Brain microvascular endothelial cell (primary cell): ENCODE results near the gene DNA2.

Experiments used
- DNase-seq: peaks from one replicate; pipeline ENCODE4 v3.0.0-alpha.2; 2020
- H3K27ac ChIP-seq: fragments of 250-450 bp; sonication (Bioruptor Pico); 2 replicates; pipeline ENCODE4 v1.5.1; 2020; ENCODE audit warnings: mild to moderate bottlenecking, moderate library complexity
- H3K27me3 ChIP-seq: fragments of 250-450 bp; sonication (Bioruptor Pico); replicated peaks from 2 replicates; pipeline ENCODE4 v1.5.1; 2020; ENCODE audit warnings: mild to moderate bottlenecking
- H3K36me3 ChIP-seq: fragments of 250-450 bp; sonication (Bioruptor Pico); replicated peaks from 2 replicates; pipeline ENCODE4 v1.5.1; 2020; ENCODE audit warnings: mild to moderate bottlenecking
- H3K4me3 ChIP-seq: 2 replicates; pipeline ENCODE4 v1.5.1; 2011; ENCODE audit warnings: low read depth, mild to moderate bottlenecking, control low read depth, low read length, moderate library complexity
- in situ Hi-C: cut with HindIII; loops from 2 replicates; pipeline ENCODE4 v1.10.0; 2017; ENCODE audit warnings: low sequenced_read_pairs, low pct_ligation_motif_present
- TF ChIP-seq, protein P1 (sequence below): IDR thresholded peaks from 2 replicates; pipeline ENCODE4 v1.5.1; 2011; ENCODE audit warnings: low read depth, mild to moderate bottlenecking, moderate library complexity, low read length, control low read depth, inconsistent platforms; ENCODE audit errors: missing control alignments

DNA2 gene

DNA sequence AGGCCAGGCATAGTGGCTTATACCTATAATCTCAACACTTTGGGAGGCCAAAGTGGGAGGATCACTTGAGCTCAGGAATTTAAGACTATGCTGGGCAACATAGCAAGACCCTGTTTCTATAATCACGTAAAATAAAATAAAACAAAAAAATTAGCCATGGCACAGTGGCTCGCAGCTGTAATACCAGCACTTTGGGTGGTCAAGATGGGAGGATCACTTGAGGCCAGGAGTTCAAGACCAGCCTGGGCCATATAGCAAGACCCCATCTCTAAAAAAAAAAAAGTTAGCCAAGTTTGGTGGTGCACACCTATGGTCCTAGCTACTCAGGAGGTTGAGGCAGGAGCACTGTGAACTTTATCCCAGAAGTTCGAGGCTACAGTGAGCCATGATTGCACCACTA, 30.9 kb downstream of the DNA2 start:
- TF ChIP-seq, protein P1, sequence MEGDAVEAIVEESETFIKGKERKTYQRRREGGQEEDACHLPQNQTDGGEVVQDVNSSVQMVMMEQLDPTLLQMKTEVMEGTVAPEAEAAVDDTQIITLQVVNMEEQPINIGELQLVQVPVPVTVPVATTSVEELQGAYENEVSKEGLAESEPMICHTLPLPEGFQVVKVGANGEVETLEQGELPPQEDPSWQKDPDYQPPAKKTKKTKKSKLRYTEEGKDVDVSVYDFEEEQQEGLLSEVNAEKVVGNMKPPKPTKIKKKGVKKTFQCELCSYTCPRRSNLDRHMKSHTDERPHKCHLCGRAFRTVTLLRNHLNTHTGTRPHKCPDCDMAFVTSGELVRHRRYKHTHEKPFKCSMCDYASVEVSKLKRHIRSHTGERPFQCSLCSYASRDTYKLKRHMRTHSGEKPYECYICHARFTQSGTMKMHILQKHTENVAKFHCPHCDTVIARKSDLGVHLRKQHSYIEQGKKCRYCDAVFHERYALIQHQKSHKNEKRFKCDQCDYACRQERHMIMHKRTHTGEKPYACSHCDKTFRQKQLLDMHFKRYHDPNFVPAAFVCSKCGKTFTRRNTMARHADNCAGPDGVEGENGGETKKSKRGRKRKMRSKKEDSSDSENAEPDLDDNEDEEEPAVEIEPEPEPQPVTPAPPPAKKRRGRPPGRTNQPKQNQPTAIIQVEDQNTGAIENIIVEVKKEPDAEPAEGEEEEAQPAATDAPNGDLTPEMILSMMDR = no peak
- no peak overlapping the region for H3K27ac ChIP-seq
- no peak for DNase-seq
- peaks cover 5% of the 10 kb centered on the region for H3K36me3 ChIP-seq
- in situ Hi-C loops = no loop called here
- H3K4me3 ChIP-seq = no peak overlapping the region
- H3K27me3 ChIP-seq = no peaks in the 10 kb centered on the region

DNA sequence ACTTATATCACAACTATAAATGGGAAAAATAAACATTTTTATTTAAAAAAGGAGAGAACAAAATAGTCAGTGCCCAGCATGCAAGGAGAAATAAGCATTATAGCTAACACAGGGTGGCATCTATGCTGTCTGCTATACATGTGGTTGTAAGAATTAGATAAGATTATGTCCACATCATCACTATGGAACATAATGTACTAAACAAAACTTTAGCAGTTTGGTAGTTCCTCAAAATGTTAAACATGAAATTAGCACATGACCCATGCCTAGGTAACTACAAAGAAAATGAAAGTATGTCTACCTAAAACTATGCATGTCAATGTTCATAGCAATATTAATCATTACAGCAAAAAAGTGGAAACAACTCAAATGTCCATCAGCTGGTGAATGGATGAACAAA, 36.0 kb downstream of the DNA2 start:
- Histone ChIP-seq H3K27ac (no peak overlapping the region), H3K4me3 (no peak overlapping the region), H3K36me3 (peaks cover 5% of the 10 kb centered on the region), H3K27me3 (no peaks in the 10 kb centered on the region)
- TF ChIP-seq, protein P1 = no peak
- in situ Hi-C loops = no loop called here
- DNase-seq = no peak

DNA sequence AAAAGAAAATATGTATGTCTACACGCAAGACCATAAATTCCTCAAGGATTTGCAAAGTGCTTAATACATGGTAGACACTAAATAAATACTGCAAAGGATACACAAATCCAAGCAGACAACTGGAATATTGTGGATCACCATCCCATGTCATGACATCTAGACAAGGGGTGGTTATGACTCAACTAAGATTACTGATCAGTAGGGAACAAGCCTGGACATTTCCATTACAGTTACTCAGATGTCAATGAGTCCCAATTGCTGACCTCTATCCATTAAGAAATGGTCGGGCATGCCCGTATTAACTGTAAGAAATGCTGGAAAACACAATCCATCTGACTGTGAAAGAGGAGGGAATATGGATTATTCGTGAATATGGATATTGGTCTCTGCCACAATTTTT, 37.1 kb downstream of the DNA2 start:
- no peak overlapping the region for H3K27ac ChIP-seq

DNA sequence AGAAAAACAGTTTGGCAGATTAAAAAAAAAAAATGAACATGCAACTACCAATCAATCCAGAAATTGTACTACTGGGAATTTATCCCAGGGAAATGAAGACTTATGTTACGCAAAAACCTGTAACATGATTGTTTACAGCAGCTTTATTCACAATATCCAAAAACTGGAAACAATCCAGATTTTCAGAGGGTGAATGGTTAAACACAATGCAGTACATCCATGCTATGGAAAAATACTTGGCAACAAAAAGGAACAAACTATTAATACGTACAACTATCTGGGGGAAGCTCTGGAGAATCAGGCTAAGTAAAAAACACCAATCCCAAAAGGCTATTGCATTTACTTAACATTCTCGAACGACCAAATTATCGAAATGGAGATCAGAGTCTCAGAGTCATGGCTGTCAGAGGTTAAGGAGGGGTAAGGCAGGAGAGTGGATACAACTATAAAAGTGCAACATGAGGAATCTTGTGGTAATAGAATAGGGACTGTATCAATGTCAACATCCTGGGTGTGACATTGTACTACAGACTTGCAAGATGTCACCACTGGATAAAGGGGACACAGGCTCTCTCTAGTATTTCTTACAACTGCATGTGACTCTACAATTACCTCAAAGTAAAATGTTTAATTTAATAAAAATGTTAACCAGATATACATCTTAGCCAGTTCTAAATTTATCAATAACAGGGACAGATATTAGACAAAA, 43.2 kb downstream of the DNA2 start:
- in situ Hi-C loops = no loop called here
- Histone ChIP-seq H3K27me3 (no peaks in the 10 kb centered on the region), H3K36me3 (no peaks in the 10 kb centered on the region)

More for the DNA sequence above, 37.1 kb downstream of the DNA2 start:
- no peak for DNase-seq
- in situ Hi-C loops = no loop called here
- no peaks in the 10 kb centered on the region for H3K27me3 ChIP-seq
- H3K4me3 ChIP-seq = no peak overlapping the region
- peaks cover 5% of the 10 kb centered on the region for H3K36me3 ChIP-seq
- TF ChIP-seq, protein P1 = no peak

DNA sequence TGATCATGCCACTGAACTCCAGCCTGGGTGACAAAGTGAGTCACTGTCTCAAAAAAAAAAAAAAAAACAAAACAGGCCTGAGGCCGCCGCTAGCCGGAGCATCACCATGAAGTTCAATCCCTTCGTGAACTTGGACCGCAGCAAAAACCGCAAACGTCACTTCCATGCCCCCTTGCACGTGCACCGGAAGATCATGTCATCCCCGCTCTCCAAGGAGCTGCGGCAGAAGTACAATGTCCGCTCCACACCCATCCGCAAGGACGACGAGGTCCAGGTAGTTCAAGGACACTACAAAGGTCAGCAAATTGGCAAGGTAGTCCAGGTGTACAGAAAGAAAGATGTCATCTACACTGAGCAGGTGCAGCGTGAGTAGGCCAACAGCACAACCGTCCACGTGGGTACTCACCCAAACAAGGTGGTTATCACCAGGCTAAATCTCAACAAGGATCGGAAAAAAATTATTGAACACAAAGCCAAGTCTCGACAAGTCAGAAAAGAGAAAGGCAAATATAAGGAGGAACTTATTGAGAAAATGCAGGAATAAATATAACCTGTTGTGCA, 47.2 kb downstream of the DNA2 start:
- DNase-seq = no peak
- TF ChIP-seq, protein P1 = no peak
- no peak overlapping the region for H3K4me3 ChIP-seq
- in situ Hi-C loops = no loop called here
- H3K36me3 ChIP-seq = no peaks in the 10 kb centered on the region
- H3K27ac ChIP-seq = no peak overlapping the region
- no peaks in the 10 kb centered on the region for H3K27me3 ChIP-seq

More for the DNA sequence above, 43.2 kb downstream of the DNA2 start:
- no peak for DNase-seq
- TF ChIP-seq, protein P1 = no peak
- Histone ChIP-seq H3K27ac (no peak overlapping the region), H3K4me3 (no peak overlapping the region)
